Cardiac ventricle fibroblast (primary cell): ENCODE data around the gene OR8B8. TPM values are rescaled to one million over a fixed set of nuclear protein-coding genes. Genes with fewer than 3 reads are reported as not detected.

Source experiments
- total RNA-seq: library from RNA; depleted of rRNA; stranded (reverse); fragments of >200 nt; gene quantifications from 2 replicates; pipeline ENCODE4 v1.2.3, GENCODE V29; 2015

OR8B8 gene
- not detected in 2 replicates for total RNA-seq

DNA sequence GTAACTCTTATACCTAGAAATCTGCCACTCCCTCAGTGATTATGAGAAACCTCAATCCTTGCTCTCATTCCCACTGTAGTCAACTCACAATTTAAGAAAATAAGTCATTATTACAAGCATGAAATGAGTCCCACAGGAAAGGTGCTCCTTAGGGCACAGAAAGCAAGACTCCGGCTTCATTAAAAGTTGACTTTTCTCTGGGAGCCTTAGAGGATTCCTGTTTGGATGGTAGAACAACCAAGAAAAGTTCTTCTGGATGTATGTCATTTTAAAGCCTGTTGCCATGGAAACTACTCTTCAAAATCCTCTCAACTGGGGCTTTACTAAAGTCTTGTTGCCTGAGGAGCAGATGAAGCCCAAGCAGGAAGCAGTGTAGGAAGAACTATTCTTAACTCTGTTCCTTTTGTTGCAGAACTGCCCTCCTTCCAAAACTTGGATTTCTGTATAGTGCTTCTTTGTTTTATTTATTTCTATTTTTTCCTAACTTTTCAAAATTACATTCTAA is at the start of gene OR8B8:
OR8B8 (minus strand) TSS at position 51 of the 505 bp plus-strand sequence. CDS start 4,611 bp downstream, outside the sequence.

GRCh38 chr11:124424384-124424921 is 21.0 kb downstream of the OR8B8 start, which contains the start of gene OR8B4:
Gene OR8B4, minus strand, starts transcription at chr11:124424871. Its CDS starts 0 bp downstream, at chr11:124424871.

GRCh38 chr11:124398924-124399323 is 46.6 kb downstream of the OR8B8 start, which contains the start of gene OR8B3:
Gene OR8B3, minus strand, starts transcription at chr11:124399024. Its CDS starts 1,673 bp downstream, at chr11:124397351.

Other genes starting within 250 kb of the OR8B8 start
- not detected in 2 replicates for gene OR8G1, start 204.6 kb downstream of the OR8B8 start, total RNA-seq
- not detected in 2 replicates for gene OR8G5, start 189.3 kb downstream of the OR8B8 start, total RNA-seq
- not detected in 2 replicates for gene OR8D1, start 131.7 kb downstream of the OR8B8 start, total RNA-seq
- not detected in 2 replicates for gene OR8D2, start 125.5 kb downstream of the OR8B8 start, total RNA-seq
- not detected in 2 replicates for gene OR8B2, start 61.2 kb downstream of the OR8B8 start, total RNA-seq
- not detected in 2 replicates for gene OR8B3, start 46.7 kb downstream of the OR8B8 start, total RNA-seq
- not detected in 2 replicates for gene OR8B4, start 20.8 kb downstream of the OR8B8 start, total RNA-seq
- not detected in 2 replicates for gene OR8B12, start 98.0 kb upstream of the OR8B8 start, total RNA-seq
- gene OR8A1, start 124.3 kb upstream of the OR8B8 start, total RNA-seq: not detected in 2 replicates
- not detected in 2 replicates for gene PANX3, start 165.7 kb upstream of the OR8B8 start, total RNA-seq
- 18.7 and 22.3 TPM in 2 replicates for gene TBRG1, start 177.2 kb upstream of the OR8B8 start, total RNA-seq
- 37.9 and 40.4 TPM in 2 replicates for gene SIAE, start 228.0 kb upstream of the OR8B8 start, total RNA-seq
- gene SPA17, start 228.2 kb upstream of the OR8B8 start, total RNA-seq: 1.7 and 2.1 TPM in 2 replicates